GM12878 (cell line): ENCODE data around the gene OTUD6A. TPM values are rescaled to one million over a fixed set of nuclear protein-coding genes. Genes with fewer than 3 reads are reported as not detected.
"Not testable (repeated sequence)": the region's sequence is repeated elsewhere in the genome, so short reads cannot be mapped to it uniquely, and the experiment has no call there.

ENCODE experiments used
- ATAC-seq: fragments of 200-7000 bp; cut with Tn5 transposase; 3 replicates; pipeline ENCODE4 v1.9.1; 2020; ENCODE audit warnings: mild to moderate bottlenecking, moderate library complexity
- BruUV-seq: library from RNA; stranded (reverse); fragments of 400-500 nt; replicated peaks from 2 replicates; lab custom pipeline; 2021; lab: Mats Ljungman, UMichigan
- CTCF ChIA-PET: fragments of 300-600 bp; sonication (Branson Sonifier 250); formaldehyde crosslinking; extraction: SDS; loops from one replicate; lab custom pipeline; 2021; ENCODE audit warnings: inconsistent platforms; lab: Yijun Ruan, JAX
- POLR2A ChIA-PET: fragments of 350-600 bp; formaldehyde crosslinking; extraction: SDS; loops from one replicate; lab custom pipeline; 2021; ENCODE audit warnings: inconsistent platforms; lab: Charles Lee
- RAD21 ChIA-PET: fragments of 300-600 bp; sonication (Branson Sonifier 250); formaldehyde crosslinking; loops from one replicate; lab custom pipeline; 2023; ENCODE audit warnings: antibody characterized with exemption; ENCODE audit not compliant: unreplicated experiment; lab: Charles Lee
- SMC1A ChIA-PET: fragments of 300-600 bp; sonication (Branson Sonifier 250); formaldehyde crosslinking; loops from one replicate; lab custom pipeline; 2023; ENCODE audit not compliant: unreplicated experiment, uncharacterized antibody; lab: Charles Lee
- DNase-seq: peaks from one replicate; pipeline ENCODE4 v3.0.0-alpha.2; 2011; ENCODE audit warnings: low read depth, low spot score
- FAIRE-seq: peaks from 3 replicates; lab custom pipeline; 2011; peaks lifted over from hg19 to GRCh38; lab: Jason Lieb, UNC
- H2AFZ ChIP-seq: 2 replicates; pipeline ENCODE4 v1.6.0; 2011; ENCODE audit warnings: low read depth, low read length, control low read depth; ENCODE audit not compliant: control insufficient read depth
- H3K27ac ChIP-seq: 2 replicates; pipeline ENCODE4 v1.5.1; 2011; ENCODE audit warnings: control low read depth; ENCODE audit not compliant: control insufficient read depth, insufficient read depth
- H3K27me3 ChIP-seq, 2 experiments: replicated peaks in 1 of 2; 2 replicates each; pipeline versions ENCODE4 v1.6.0 to v1.6.1; 2011; ENCODE audit warnings: low read length in 1 of 2; ENCODE audit not compliant: control insufficient read depth in 2 of 2, insufficient read depth in 2 of 2
- H3K36me3 ChIP-seq, 2 experiments: 2 replicates each; pipeline ENCODE4 v1.5.1; 2011; ENCODE audit warnings: low read length in 1 of 2; ENCODE audit not compliant: control insufficient read depth in 2 of 2, insufficient read depth in 2 of 2
- H3K4me1 ChIP-seq: 2 replicates; pipeline ENCODE4 v1.6.1; 2011; ENCODE audit warnings: mild to moderate bottlenecking, low read length, moderate library complexity, mixed read lengths; ENCODE audit not compliant: control insufficient read depth, insufficient read depth
- H3K4me2 ChIP-seq: 2 replicates; pipeline ENCODE4 v1.6.0; 2011; ENCODE audit warnings: control low read depth; ENCODE audit not compliant: control insufficient read depth, insufficient read depth
- H3K4me3 ChIP-seq: fragments of 200-600 bp; sonication (generic); 2 replicates; pipeline ENCODE4 v1.5.1; 2016
- H3K79me2 ChIP-seq: 2 replicates; pipeline ENCODE4 v1.6.0; 2011; ENCODE audit warnings: low read length; ENCODE audit not compliant: control insufficient read depth, insufficient read depth
- H3K9ac ChIP-seq: 2 replicates; pipeline ENCODE4 v1.8.0; 2011; ENCODE audit warnings: low read length, control low read depth, mixed read lengths; ENCODE audit not compliant: control insufficient read depth, insufficient read depth
- H3K9me3 ChIP-seq: replicated peaks from 3 replicates; pipeline ENCODE4 v1.5.1; 2011; ENCODE audit warnings: mild to moderate bottlenecking, low read length; ENCODE audit not compliant: control insufficient read depth, insufficient read depth
- H4K20me1 ChIP-seq: 2 replicates; pipeline ENCODE4 v1.6.0; 2011; ENCODE audit not compliant: control insufficient read depth, insufficient read depth
- ASH2L ChIP-seq: fragments of 300-600, 200-600 bp; sonication (generic); IDR thresholded peaks from 2 replicates; pipeline ENCODE4 v1.6.1; 2017; ENCODE audit warnings: low read depth, mild to moderate bottlenecking, borderline replicate concordance
- CHD4 ChIP-seq: fragments of 200-600 bp; sonication (generic); IDR thresholded peaks from 2 replicates; pipeline ENCODE4 v1.6.1; 2016; ENCODE audit warnings: mild to moderate bottlenecking
- PML ChIP-seq: IDR thresholded peaks from 2 replicates; pipeline ENCODE4 v1.6.1; 2012; ENCODE audit warnings: low read length, inconsistent platforms
- SREBF1 ChIP-seq: IDR thresholded peaks from 2 replicates; pipeline ENCODE4 v1.6.1; 2012; ENCODE audit warnings: mild to moderate bottlenecking, low read length
- ZNF207 ChIP-seq: fragments of 450-650 bp; IDR thresholded peaks from 2 replicates; pipeline ENCODE4 v1.6.1; 2014; ENCODE audit warnings: antibody characterized with exemption, mild to moderate bottlenecking, borderline replicate concordance
- WGBS: methylation state at CpG from one replicate; pipeline ENCODE4 v1.1.6; 2016; ENCODE audit warnings: low lambda C conversion rate; ENCODE audit not compliant: insufficient replicate concordance, insufficient coverage; ENCODE audit errors: missing lambda C conversion rate; 5-methylcytosine and 5-hydroxymethylcytosine counted together
- in situ Hi-C: fragments of 300-500 bp; cut with MboI; formaldehyde crosslinking; loops from 9 replicates; pipeline ENCODE4 v1.14.3; 2018; ENCODE audit warnings: mixed read lengths
- intact Hi-C: fragments of 100-400 bp; cut with micrococcal nuclease; formaldehyde crosslinking; loops from one replicate; pipeline ENCODE4 v1.14.2; 2022; ENCODE audit not compliant: unreplicated experiment
- microRNA-seq: library from miRNA; unstranded; fragments of <30 nt; microRNA quantifications from one replicate; pipeline ENCODE4, GENCODE V29; 2018
- polyA plus RNA-seq, 11 experiments: library from polyadenylated mRNA; depleted of rRNA in 4 of 11; unstranded in 6 of 11; stranded (reverse) in 5 of 11; fragments of >200 nt; fragmentation: Nextera tagmentation in 4 of 11; fragmentation: Illumina TruSeq in 1 of 11; extraction: Ambion mirVana in 4 of 11; extraction: Trizol in 1 of 11; gene quantifications; 1 replicate in 1 of 11; 2 replicates in 10 of 11; pipeline versions ENCODE4 v1.2.1 to v1.2.3, GENCODE V29; 2011 to 2016; ENCODE audit warnings: inconsistent platforms in 2 of 11, missing spikeins in 2 of 11, low read depth in 1 of 11
- small RNA-seq: library from RNA; depleted of rRNA; stranded (forward); fragments of <200 nt; gene quantifications from one replicate; pipeline ENCODE3, GENCODE V24; 2014
- total RNA-seq, 4 experiments: library from RNA; depleted of rRNA in 3 of 4; stranded (reverse); fragments of >200 nt in 3 of 4; fragmentation: Illumina TruSeq in 1 of 4; extraction: Trizol in 1 of 4; gene quantifications; 2 replicates each; pipeline versions ENCODE4 v1.2.1 to v1.2.3, GENCODE V29; 2013 to 2021
- TF ChIP-seq, protein P1 (sequence below): IDR thresholded peaks from 2 replicates; pipeline ENCODE4 v1.6.1; 2012; ENCODE audit warnings: low read depth, low read length, improper control_type of control experiment
- TF ChIP-seq, protein P2 (sequence below): IDR thresholded peaks from 2 replicates; pipeline ENCODE4 v1.6.1; 2011; ENCODE audit warnings: low read depth, mild to moderate bottlenecking, low read length, moderate library complexity, borderline replicate concordance; ENCODE audit errors: extremely low read depth

Gene OTUD6A
- total and polyA plus RNA-seq, 10 of the 15 experiments (the other 5 are each of a cell fraction or from before 2014, with no cell fraction given): not detected

DNA sequence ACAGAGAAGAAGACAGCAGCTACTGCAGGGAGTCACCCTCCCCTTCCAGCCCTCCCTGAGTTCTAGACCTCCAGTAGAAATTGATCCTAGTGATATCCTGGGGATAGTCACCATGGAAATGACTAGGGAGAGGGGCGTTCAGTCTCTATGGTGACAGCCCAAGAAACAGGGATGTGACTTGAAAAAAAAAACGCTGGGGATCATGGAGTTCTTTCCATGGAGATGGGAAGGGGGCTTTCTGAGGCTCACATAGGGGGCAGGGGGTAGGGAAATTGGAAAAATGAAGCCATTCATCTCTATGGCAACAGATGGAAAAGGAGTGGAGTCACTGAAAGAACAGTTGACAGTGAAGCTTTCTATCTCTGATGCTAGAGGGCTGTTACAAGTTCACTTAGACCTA lies 43.0 kb downstream of the OTUD6A start (continued):
- TF ChIP-seq CHD4 (no peak), ZNF207 (no peak), ASH2L (no peak), SREBF1 (no peak), PML (no peak)
- TF ChIP-seq, protein P1, sequence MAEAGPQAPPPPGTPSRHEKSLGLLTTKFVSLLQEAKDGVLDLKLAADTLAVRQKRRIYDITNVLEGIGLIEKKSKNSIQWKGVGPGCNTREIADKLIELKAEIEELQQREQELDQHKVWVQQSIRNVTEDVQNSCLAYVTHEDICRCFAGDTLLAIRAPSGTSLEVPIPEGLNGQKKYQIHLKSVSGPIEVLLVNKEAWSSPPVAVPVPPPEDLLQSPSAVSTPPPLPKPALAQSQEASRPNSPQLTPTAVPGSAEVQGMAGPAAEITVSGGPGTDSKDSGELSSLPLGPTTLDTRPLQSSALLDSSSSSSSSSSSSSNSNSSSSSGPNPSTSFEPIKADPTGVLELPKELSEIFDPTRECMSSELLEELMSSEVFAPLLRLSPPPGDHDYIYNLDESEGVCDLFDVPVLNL: no peak
- TF ChIP-seq, protein P2, sequence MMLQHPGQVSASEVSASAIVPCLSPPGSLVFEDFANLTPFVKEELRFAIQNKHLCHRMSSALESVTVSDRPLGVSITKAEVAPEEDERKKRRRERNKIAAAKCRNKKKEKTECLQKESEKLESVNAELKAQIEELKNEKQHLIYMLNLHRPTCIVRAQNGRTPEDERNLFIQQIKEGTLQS: no peak

DNA sequence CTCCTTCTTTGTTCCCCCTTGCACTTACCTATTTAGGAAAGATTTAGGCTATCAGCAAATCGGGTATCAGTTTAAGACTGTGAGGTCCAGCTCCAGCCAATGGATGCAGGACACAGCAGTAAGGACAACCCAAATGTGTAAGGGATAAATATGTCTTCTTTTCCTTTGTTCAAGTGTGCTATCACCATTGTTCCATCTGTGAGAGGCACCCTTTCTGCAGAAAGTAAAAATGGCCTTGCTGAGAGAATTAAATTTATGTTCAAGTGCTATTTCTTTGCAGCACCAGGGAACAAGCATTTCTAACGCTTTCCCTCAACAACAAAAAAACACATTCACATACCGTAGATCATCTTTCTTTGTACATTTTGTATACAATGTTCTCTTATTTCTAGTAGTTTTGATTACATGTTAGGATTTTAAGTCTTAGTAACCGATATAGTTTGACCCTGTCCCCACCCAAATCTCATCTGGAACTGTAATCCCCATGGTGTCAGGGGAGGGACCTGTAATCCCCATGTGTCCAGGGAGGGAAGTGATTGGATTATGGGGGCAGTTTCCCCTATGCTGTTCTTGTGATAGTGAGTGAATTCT lies 49.3 kb downstream of the OTUD6A start:
- H3K36me3 ChIP-seq, FAIRE-seq, intact Hi-C loops, H3K79me2 ChIP-seq, H4K20me1 ChIP-seq, POLR2A ChIA-PET, H3K4me1 ChIP-seq, RAD21 ChIA-PET, H3K4me3 ChIP-seq, H3K4me2 ChIP-seq, H2AFZ ChIP-seq, CTCF ChIA-PET, SMC1A ChIA-PET, H3K27me3 ChIP-seq, ATAC-seq, in situ Hi-C loops, DNase-seq, H3K27ac ChIP-seq, BruUV-seq, H3K9me3 ChIP-seq, H3K9ac ChIP-seq: not testable (repeated sequence)
- WGBS: 49% methylated on average over 4 of the region's 4 CpGs

Small RNA genes lying within 50 kb of the gene (microRNA-seq; reads per million reads assigned to microRNA genes)
- not detected for gene MIR676

Small RNA genes lying within 50 kb of the gene (small RNA-seq; reads per million reads assigned to genes)
- gene MIR676: not detected

Other genes with a start within 250 kb of the OTUD6A start
Only the 7 nearest of the 9 such genes appear.
- gene AWAT2, start 12.5 kb upstream of the OTUD6A start, total RNA-seq (2014; rRNA removed): not detected in 2 replicates
- gene AWAT2, start 12.5 kb upstream of the OTUD6A start, total RNA-seq (2014; rRNA removed; fragmentation: Illumina TruSeq; extraction: Trizol): not detected in 2 replicates
- gene AWAT2, start 12.5 kb upstream of the OTUD6A start, total RNA-seq (2021): not detected in 2 replicates
- not detected in 2 replicates for gene AWAT2, start 12.5 kb upstream of the OTUD6A start, polyA plus RNA-seq (2011; rRNA removed)
- not detected in 2 replicates for gene AWAT2, start 12.5 kb upstream of the OTUD6A start, polyA plus RNA-seq (2014; fragmentation: Illumina TruSeq; extraction: Trizol)
- gene AWAT2, start 12.5 kb upstream of the OTUD6A start, polyA plus RNA-seq (2014; fragmentation: Nextera tagmentation; extraction: Ambion mirVana): not detected
- not detected in 2 replicates for gene AWAT2, start 12.5 kb upstream of the OTUD6A start, polyA plus RNA-seq (2014; rRNA removed)
- gene AWAT2, start 12.5 kb upstream of the OTUD6A start, polyA plus RNA-seq (2016; fragmentation: Nextera tagmentation; extraction: Ambion mirVana): not detected
- 52.4 and 58.4 TPM in 2 replicates for gene IGBP1, start 71.0 kb downstream of the OTUD6A start, total RNA-seq (2014; rRNA removed)
- gene IGBP1, start 71.0 kb downstream of the OTUD6A start, total RNA-seq (2014; rRNA removed; fragmentation: Illumina TruSeq; extraction: Trizol): 59.1 and 62.0 TPM in 2 replicates
- gene IGBP1, start 71.0 kb downstream of the OTUD6A start, total RNA-seq (2021): 54.9 and 55.2 TPM in 2 replicates
- gene IGBP1, start 71.0 kb downstream of the OTUD6A start, polyA plus RNA-seq (2011; rRNA removed): 120 and 140 TPM in 2 replicates
- gene IGBP1, start 71.0 kb downstream of the OTUD6A start, polyA plus RNA-seq (2014; fragmentation: Illumina TruSeq; extraction: Trizol): 76.5 and 100 TPM in 2 replicates
- gene IGBP1, start 71.0 kb downstream of the OTUD6A start, polyA plus RNA-seq (2014; fragmentation: Nextera tagmentation; extraction: Ambion mirVana): 10 to 100 TPM; 75.8 to 99.3 TPM
- 49.6 and 55.3 TPM in 2 replicates for gene IGBP1, start 71.0 kb downstream of the OTUD6A start, polyA plus RNA-seq (2014; rRNA removed)
- 10 to 100 TPM; 29.7 to 31.9 TPM for gene IGBP1, start 71.0 kb downstream of the OTUD6A start, polyA plus RNA-seq (2016; fragmentation: Nextera tagmentation; extraction: Ambion mirVana)
- gene DGAT2L6, start 115.0 kb downstream of the OTUD6A start, total RNA-seq (2014; rRNA removed): 0.34 and 0.49 TPM in 2 replicates
- gene DGAT2L6, start 115.0 kb downstream of the OTUD6A start, total RNA-seq (2014; rRNA removed; fragmentation: Illumina TruSeq; extraction: Trizol): 0.23 and 0.31 TPM in 2 replicates
- gene DGAT2L6, start 115.0 kb downstream of the OTUD6A start, total RNA-seq (2021): 0.16 TPM in 1 of 2 replicates, not detected in the other
- gene DGAT2L6, start 115.0 kb downstream of the OTUD6A start, polyA plus RNA-seq (2011; rRNA removed): 0.58 and 1.2 TPM in 2 replicates
- gene DGAT2L6, start 115.0 kb downstream of the OTUD6A start, polyA plus RNA-seq (2014; fragmentation: Illumina TruSeq; extraction: Trizol): 0.43 and 0.68 TPM in 2 replicates
- gene DGAT2L6, start 115.0 kb downstream of the OTUD6A start, polyA plus RNA-seq (2014; fragmentation: Nextera tagmentation; extraction: Ambion mirVana): under 1 TPM; 0.11 to 0.23 TPM
- gene DGAT2L6, start 115.0 kb downstream of the OTUD6A start, polyA plus RNA-seq (2014; rRNA removed): 0.08 and 0.43 TPM in 2 replicates
- not detected for gene DGAT2L6, start 115.0 kb downstream of the OTUD6A start, polyA plus RNA-seq (2016; fragmentation: Nextera tagmentation; extraction: Ambion mirVana)
- not detected in 2 replicates for gene AWAT1, start 172.2 kb downstream of the OTUD6A start, total RNA-seq (2014; rRNA removed)
- not detected in 2 replicates for gene AWAT1, start 172.2 kb downstream of the OTUD6A start, total RNA-seq (2014; rRNA removed; fragmentation: Illumina TruSeq; extraction: Trizol)
- gene AWAT1, start 172.2 kb downstream of the OTUD6A start, total RNA-seq (2021): not detected in 2 replicates
- not detected in 2 replicates for gene AWAT1, start 172.2 kb downstream of the OTUD6A start, polyA plus RNA-seq (2011; rRNA removed)
- gene AWAT1, start 172.2 kb downstream of the OTUD6A start, polyA plus RNA-seq (2014; fragmentation: Illumina TruSeq; extraction: Trizol): not detected in 2 replicates
- not detected for gene AWAT1, start 172.2 kb downstream of the OTUD6A start, polyA plus RNA-seq (2014; fragmentation: Nextera tagmentation; extraction: Ambion mirVana)
- gene AWAT1, start 172.2 kb downstream of the OTUD6A start, polyA plus RNA-seq (2014; rRNA removed): not detected in 2 replicates
- not detected for gene AWAT1, start 172.2 kb downstream of the OTUD6A start, polyA plus RNA-seq (2016; fragmentation: Nextera tagmentation; extraction: Ambion mirVana)
- gene P2RY4, start 197.7 kb downstream of the OTUD6A start, total RNA-seq (2014; rRNA removed): not detected in 2 replicates
- not detected in 2 replicates for gene P2RY4, start 197.7 kb downstream of the OTUD6A start, total RNA-seq (2014; rRNA removed; fragmentation: Illumina TruSeq; extraction: Trizol)
- 0.13 TPM in 1 of 2 replicates, not detected in the other for gene P2RY4, start 197.7 kb downstream of the OTUD6A start, total RNA-seq (2021)
- 0.07 TPM in 1 of 2 replicates, not detected in the other for gene P2RY4, start 197.7 kb downstream of the OTUD6A start, polyA plus RNA-seq (2011; rRNA removed)
- not detected in 2 replicates for gene P2RY4, start 197.7 kb downstream of the OTUD6A start, polyA plus RNA-seq (2014; fragmentation: Illumina TruSeq; extraction: Trizol)
- gene P2RY4, start 197.7 kb downstream of the OTUD6A start, polyA plus RNA-seq (2014; fragmentation: Nextera tagmentation; extraction: Ambion mirVana): not detected
- gene P2RY4, start 197.7 kb downstream of the OTUD6A start, polyA plus RNA-seq (2014; rRNA removed): 0.33 and 0.44 TPM in 2 replicates
- gene P2RY4, start 197.7 kb downstream of the OTUD6A start, polyA plus RNA-seq (2016; fragmentation: Nextera tagmentation; extraction: Ambion mirVana): not detected
- gene ARR3, start 205.9 kb downstream of the OTUD6A start, total RNA-seq (2014; rRNA removed): not detected in 2 replicates
- not detected in 2 replicates for gene ARR3, start 205.9 kb downstream of the OTUD6A start, total RNA-seq (2014; rRNA removed; fragmentation: Illumina TruSeq; extraction: Trizol)
- not detected in 2 replicates for gene ARR3, start 205.9 kb downstream of the OTUD6A start, total RNA-seq (2021)
- not detected in 2 replicates for gene ARR3, start 205.9 kb downstream of the OTUD6A start, polyA plus RNA-seq (2011; rRNA removed)
- gene ARR3, start 205.9 kb downstream of the OTUD6A start, polyA plus RNA-seq (2014; fragmentation: Illumina TruSeq; extraction: Trizol): not detected in 2 replicates
- gene ARR3, start 205.9 kb downstream of the OTUD6A start, polyA plus RNA-seq (2014; fragmentation: Nextera tagmentation; extraction: Ambion mirVana): not detected
- not detected in 2 replicates for gene ARR3, start 205.9 kb downstream of the OTUD6A start, polyA plus RNA-seq (2014; rRNA removed)
- gene ARR3, start 205.9 kb downstream of the OTUD6A start, polyA plus RNA-seq (2016; fragmentation: Nextera tagmentation; extraction: Ambion mirVana): not detected
- gene RAB41, start 219.7 kb downstream of the OTUD6A start, total RNA-seq (2014; rRNA removed): not detected in 2 replicates
- not detected in 2 replicates for gene RAB41, start 219.7 kb downstream of the OTUD6A start, total RNA-seq (2014; rRNA removed; fragmentation: Illumina TruSeq; extraction: Trizol)
- gene RAB41, start 219.7 kb downstream of the OTUD6A start, total RNA-seq (2021): not detected in 2 replicates
- not detected in 2 replicates for gene RAB41, start 219.7 kb downstream of the OTUD6A start, polyA plus RNA-seq (2011; rRNA removed)
- not detected in 2 replicates for gene RAB41, start 219.7 kb downstream of the OTUD6A start, polyA plus RNA-seq (2014; fragmentation: Illumina TruSeq; extraction: Trizol)
- under 1 TPM in 1 of 2 experiments, not detected in 1; 0.05 TPM for gene RAB41, start 219.7 kb downstream of the OTUD6A start, polyA plus RNA-seq (2014; fragmentation: Nextera tagmentation; extraction: Ambion mirVana)
- gene RAB41, start 219.7 kb downstream of the OTUD6A start, polyA plus RNA-seq (2014; rRNA removed): not detected in 2 replicates
- under 1 TPM in 1 of 2 experiments, not detected in 1; 0.31 TPM for gene RAB41, start 219.7 kb downstream of the OTUD6A start, polyA plus RNA-seq (2016; fragmentation: Nextera tagmentation; extraction: Ambion mirVana)